ENCODE data around the gene CNOT6L.

- TF ChIP-seq POLR2A (IDR thresholded peaks at IDR 0.05; ENCODE audit: insufficient read depth in 1 of 2, low read depth in 2 of 2, low read length in 2 of 2) = no peak
- no peak for TF ChIP-seq CTCF (CRISPR knock-in tag; IDR thresholded peaks at IDR 0.05)
- TF ChIP-seq, protein P1, sequence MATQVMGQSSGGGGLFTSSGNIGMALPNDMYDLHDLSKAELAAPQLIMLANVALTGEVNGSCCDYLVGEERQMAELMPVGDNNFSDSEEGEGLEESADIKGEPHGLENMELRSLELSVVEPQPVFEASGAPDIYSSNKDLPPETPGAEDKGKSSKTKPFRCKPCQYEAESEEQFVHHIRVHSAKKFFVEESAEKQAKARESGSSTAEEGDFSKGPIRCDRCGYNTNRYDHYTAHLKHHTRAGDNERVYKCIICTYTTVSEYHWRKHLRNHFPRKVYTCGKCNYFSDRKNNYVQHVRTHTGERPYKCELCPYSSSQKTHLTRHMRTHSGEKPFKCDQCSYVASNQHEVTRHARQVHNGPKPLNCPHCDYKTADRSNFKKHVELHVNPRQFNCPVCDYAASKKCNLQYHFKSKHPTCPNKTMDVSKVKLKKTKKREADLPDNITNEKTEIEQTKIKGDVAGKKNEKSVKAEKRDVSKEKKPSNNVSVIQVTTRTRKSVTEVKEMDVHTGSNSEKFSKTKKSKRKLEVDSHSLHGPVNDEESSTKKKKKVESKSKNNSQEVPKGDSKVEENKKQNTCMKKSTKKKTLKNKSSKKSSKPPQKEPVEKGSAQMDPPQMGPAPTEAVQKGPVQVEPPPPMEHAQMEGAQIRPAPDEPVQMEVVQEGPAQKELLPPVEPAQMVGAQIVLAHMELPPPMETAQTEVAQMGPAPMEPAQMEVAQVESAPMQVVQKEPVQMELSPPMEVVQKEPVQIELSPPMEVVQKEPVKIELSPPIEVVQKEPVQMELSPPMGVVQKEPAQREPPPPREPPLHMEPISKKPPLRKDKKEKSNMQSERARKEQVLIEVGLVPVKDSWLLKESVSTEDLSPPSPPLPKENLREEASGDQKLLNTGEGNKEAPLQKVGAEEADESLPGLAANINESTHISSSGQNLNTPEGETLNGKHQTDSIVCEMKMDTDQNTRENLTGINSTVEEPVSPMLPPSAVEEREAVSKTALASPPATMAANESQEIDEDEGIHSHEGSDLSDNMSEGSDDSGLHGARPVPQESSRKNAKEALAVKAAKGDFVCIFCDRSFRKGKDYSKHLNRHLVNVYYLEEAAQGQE (IDR thresholded peaks at IDR 0.05; ENCODE audit: borderline replicate concordance in 1 of 2, low read depth in 1 of 2, low read length in 2 of 2) = no peak
- no peak for TF ChIP-seq POLR2AphosphoS5 (IDR thresholded peaks at IDR 0.05; ENCODE audit: low read depth, low read length)
- no peak for TF ChIP-seq ZNF546 (CRISPR knock-in tag; conservative IDR thresholded peaks at IDR 0.05)
- TF ChIP-seq MIER2 (CRISPR knock-in tag; IDR thresholded peaks at IDR 0.05) = no peak
- no peak for TF ChIP-seq PBX3 (CRISPR knock-in tag; IDR thresholded peaks at IDR 0.05; ENCODE audit: borderline replicate concordance)
- TF ChIP-seq HOXA7 (CRISPR knock-in tag; IDR thresholded peaks at IDR 0.05) = no peak
- TF ChIP-seq KDM5B (CRISPR knock-in tag; IDR thresholded peaks at IDR 0.05; ENCODE audit: borderline replicate concordance) = no peak
- TF ChIP-seq, protein P2, sequence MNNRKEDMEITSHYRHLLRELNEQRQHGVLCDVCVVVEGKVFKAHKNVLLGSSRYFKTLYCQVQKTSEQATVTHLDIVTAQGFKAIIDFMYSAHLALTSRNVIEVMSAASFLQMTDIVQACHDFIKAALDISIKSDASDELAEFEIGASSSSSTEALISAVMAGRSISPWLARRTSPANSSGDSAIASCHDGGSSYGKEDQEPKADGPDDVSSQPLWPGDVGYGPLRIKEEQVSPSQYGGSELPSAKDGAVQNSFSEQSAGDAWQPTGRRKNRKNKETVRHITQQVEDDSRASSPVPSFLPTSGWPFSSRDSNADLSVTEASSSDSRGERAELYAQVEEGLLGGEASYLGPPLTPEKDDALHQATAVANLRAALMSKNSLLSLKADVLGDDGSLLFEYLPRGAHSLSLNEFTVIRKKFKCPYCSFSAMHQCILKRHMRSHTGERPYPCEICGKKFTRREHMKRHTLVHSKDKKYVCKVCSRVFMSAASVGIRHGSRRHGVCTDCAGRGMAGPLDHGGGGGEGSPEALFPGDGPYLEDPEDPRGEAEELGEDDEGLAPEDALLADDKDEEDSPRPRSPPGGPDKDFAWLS (CRISPR knock-in tag; IDR thresholded peaks at IDR 0.05; ENCODE audit: borderline replicate concordance) = no peak
Observed at GRCh38 chr4:77826275-77826674, 7.1 kb upstream of the CNOT6L start.
